Sciatic nerve (tissue), 1 donor: ENCODE data around the gene EEIG2. TPM values are rescaled to one million over a fixed set of nuclear protein-coding genes. Genes with fewer than 3 reads are reported as not detected.

Experiments
- total RNA-seq: library from RNA; stranded (reverse); fragmentation: NEBNext Ultra II Directional; extraction: Animal tissue kit (Norgen Biotek cat#: 25700); gene quantifications from one replicate; pipeline ENCODE4 v1.2.1, GENCODE V29; 2021
- donor health status: DM: no; HTN: no; CAD: no.

Gene EEIG2
- total RNA-seq, 1 donor from 2014 or later, result 32.3 TPM

Other genes starting within 250 kb of the EEIG2 start
- gene NBPF6, start 109.8 kb upstream of the EEIG2 start, total RNA-seq, result not detected
- gene HENMT1, start 101.0 kb downstream of the EEIG2 start, total RNA-seq, result 3.9 TPM
- 40.8 TPM for gene PRPF38B, start 132.2 kb downstream of the EEIG2 start, total RNA-seq
- not detected for gene FNDC7, start 152.8 kb downstream of the EEIG2 start, total RNA-seq
- 78.0 TPM for gene STXBP3, start 186.6 kb downstream of the EEIG2 start, total RNA-seq